ENCODE results near the gene AGO3.

Gene AGO3

DNA sequence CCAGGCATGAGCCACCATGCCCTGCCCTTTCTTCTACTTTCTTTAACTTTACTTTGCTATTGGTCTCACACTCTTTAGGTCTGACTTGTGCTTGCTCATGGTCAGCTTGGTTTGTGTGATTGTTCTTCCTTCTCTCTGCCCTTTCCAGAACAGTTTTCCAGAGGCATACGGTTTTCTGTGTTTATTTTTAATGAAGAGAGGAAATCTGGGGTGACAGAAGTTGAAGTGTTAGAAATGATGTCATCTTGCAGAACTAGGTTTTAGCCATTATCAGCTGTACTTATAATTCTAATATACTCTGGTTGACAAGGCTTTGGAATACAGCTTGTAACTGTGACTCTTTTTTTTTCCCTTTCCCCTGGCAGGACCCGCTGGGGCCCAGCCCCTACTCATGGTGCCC, 14.4 kb downstream of the AGO3 start:
- Histone ChIP-seq H2AFZ (ENCODE audit: low read length) (no peak overlapping the region), H3K27me3 (ENCODE audit: insufficient read depth, low read length) (no peaks in the 10 kb centered on the region), H3K36me3 (ENCODE audit: insufficient read depth, low read length) (peaks cover 21% of the 10 kb centered on the region; the same call in 1 of the 2 replicates), H3K9me3 (ENCODE audit: low read length) (no peaks in the 10 kb centered on the region), H3K4me1 (ENCODE audit: insufficient read depth, low read length, severe bottlenecking) (peaks cover 18% of the 10 kb centered on the region), H3K9ac (ENCODE audit: low read length) (no peak overlapping the region), H3F3A (ENCODE audit: insufficient read depth, low read length) (no peaks in the 10 kb centered on the region), H3K4me3 (ENCODE audit: low read depth, low read length, poor library complexity, severe bottlenecking) (no peak overlapping the region), H3K27ac (ENCODE audit: low read depth, low read length, poor library complexity, severe bottlenecking) (no peak overlapping the region), H3K9me2 (ENCODE audit: low read depth, low read length) (no peaks in the 10 kb centered on the region), H3K79me2 (ENCODE audit: insufficient read depth, low read length) (peaks cover 67% of the 10 kb centered on the region), H3K4me2 (ENCODE audit: low read length) (no peak overlapping the region), H4K20me1 (ENCODE audit: insufficient read depth, low read length) (no peaks in the 10 kb centered on the region)
- TF ChIP-seq, protein P1, sequence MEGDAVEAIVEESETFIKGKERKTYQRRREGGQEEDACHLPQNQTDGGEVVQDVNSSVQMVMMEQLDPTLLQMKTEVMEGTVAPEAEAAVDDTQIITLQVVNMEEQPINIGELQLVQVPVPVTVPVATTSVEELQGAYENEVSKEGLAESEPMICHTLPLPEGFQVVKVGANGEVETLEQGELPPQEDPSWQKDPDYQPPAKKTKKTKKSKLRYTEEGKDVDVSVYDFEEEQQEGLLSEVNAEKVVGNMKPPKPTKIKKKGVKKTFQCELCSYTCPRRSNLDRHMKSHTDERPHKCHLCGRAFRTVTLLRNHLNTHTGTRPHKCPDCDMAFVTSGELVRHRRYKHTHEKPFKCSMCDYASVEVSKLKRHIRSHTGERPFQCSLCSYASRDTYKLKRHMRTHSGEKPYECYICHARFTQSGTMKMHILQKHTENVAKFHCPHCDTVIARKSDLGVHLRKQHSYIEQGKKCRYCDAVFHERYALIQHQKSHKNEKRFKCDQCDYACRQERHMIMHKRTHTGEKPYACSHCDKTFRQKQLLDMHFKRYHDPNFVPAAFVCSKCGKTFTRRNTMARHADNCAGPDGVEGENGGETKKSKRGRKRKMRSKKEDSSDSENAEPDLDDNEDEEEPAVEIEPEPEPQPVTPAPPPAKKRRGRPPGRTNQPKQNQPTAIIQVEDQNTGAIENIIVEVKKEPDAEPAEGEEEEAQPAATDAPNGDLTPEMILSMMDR (IDR thresholded peaks at IDR 0.05; ENCODE audit: low read length), result no peak
- TF ChIP-seq EZH2 (IDR thresholded peaks at IDR 0.05; ENCODE audit: borderline replicate concordance, low read length), result no peak

DNA sequence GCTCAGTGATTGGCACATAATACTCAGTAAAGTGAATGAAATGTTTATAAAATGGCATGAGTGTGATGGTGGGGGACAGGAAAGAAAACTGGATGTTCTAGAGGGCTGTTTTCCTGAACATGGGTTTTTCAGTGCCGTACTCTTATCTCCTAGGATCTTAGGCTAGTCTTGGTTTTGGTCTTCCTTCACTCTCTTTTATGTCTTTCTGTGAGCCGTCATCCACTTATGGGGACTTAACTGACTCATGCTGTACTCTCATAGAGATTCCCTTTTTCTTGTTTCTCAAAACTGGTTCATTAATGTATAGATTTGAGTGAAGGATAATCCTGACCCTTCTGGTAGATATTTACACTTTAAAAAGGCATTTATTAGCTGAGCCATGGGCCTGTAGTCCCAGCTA, 16.6 kb downstream of the AGO3 start:
- H3K9ac ChIP-seq (ENCODE audit: low read length), result no peak overlapping the region
- no peaks in the 10 kb centered on the region for H3F3A ChIP-seq (ENCODE audit: insufficient read depth, low read length)
- TF ChIP-seq, protein P1 (IDR thresholded peaks at IDR 0.05; ENCODE audit: low read length), result no peak
- no peak for TF ChIP-seq EZH2 (IDR thresholded peaks at IDR 0.05; ENCODE audit: borderline replicate concordance, low read length)
- no peak overlapping the region for H2AFZ ChIP-seq (ENCODE audit: low read length)
- peaks cover 44% of the 10 kb centered on the region for H3K79me2 ChIP-seq (ENCODE audit: insufficient read depth, low read length)
- no peak overlapping the region for H3K4me3 ChIP-seq (ENCODE audit: low read depth, low read length, poor library complexity, severe bottlenecking)
- peaks cover 3% of the 10 kb centered on the region for H3K4me1 ChIP-seq (ENCODE audit: insufficient read depth, low read length, severe bottlenecking)
- H4K20me1 ChIP-seq (ENCODE audit: insufficient read depth, low read length), result no peaks in the 10 kb centered on the region
- no peaks in the 10 kb centered on the region for H3K27me3 ChIP-seq (ENCODE audit: insufficient read depth, low read length)
- H3K4me2 ChIP-seq (ENCODE audit: low read length), result no peak overlapping the region
- H3K9me3 ChIP-seq (ENCODE audit: low read length), result no peaks in the 10 kb centered on the region
- no peak overlapping the region for H3K27ac ChIP-seq (ENCODE audit: low read depth, low read length, poor library complexity, severe bottlenecking)
- H3K9me2 ChIP-seq (ENCODE audit: low read depth, low read length), result no peaks in the 10 kb centered on the region
- H3K36me3 ChIP-seq (ENCODE audit: insufficient read depth, low read length), result peaks cover 25% of the 10 kb centered on the region; the same call in 1 of the 2 replicates

DNA sequence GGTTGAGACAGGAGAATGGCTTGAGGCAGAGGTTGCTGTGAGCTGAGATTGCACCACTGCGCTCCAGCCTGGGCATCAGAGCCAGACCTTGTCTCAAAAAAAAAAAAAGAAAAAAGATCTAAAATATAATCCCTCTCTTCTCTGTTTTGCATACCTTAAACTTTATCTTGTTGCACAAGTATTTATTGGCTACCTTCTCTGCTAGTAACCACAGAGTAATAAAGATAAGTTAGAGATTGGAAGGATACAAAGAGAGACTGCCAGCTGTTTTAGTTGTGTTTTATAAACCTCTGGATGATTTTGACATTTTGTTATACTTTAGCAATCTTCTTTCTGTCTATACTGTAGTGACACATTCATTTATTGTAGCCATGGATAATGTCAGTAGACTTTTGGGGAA, 27.7 kb downstream of the AGO3 start:
- Histone ChIP-seq H3K9me2 (ENCODE audit: low read depth, low read length) (no peaks in the 10 kb centered on the region), H2AFZ (ENCODE audit: low read length) (no peak overlapping the region), H3K9ac (ENCODE audit: low read length) (no peak overlapping the region), H3K9me3 (ENCODE audit: low read length) (no peaks in the 10 kb centered on the region), H3K79me2 (ENCODE audit: insufficient read depth, low read length) (peaks cover 8% of the 10 kb centered on the region), H3K4me1 (ENCODE audit: insufficient read depth, low read length, severe bottlenecking) (no peaks in the 10 kb centered on the region), H3K4me3 (ENCODE audit: low read depth, low read length, poor library complexity, severe bottlenecking) (no peak overlapping the region), H3K4me2 (ENCODE audit: low read length) (no peak overlapping the region), H4K20me1 (ENCODE audit: insufficient read depth, low read length) (no peaks in the 10 kb centered on the region), H3K36me3 (ENCODE audit: insufficient read depth, low read length) (no peaks in the 10 kb centered on the region; the same call in 1 of the 2 replicates), H3K27me3 (ENCODE audit: insufficient read depth, low read length) (no peaks in the 10 kb centered on the region), H3F3A (ENCODE audit: insufficient read depth, low read length) (no peaks in the 10 kb centered on the region), H3K27ac (ENCODE audit: low read depth, low read length, poor library complexity, severe bottlenecking) (no peak overlapping the region)
- TF ChIP-seq, protein P1 (IDR thresholded peaks at IDR 0.05; ENCODE audit: low read length), result no peak
- no peak for TF ChIP-seq EZH2 (IDR thresholded peaks at IDR 0.05; ENCODE audit: borderline replicate concordance, low read length)
